A673 (cell line): ENCODE results near the gene MRPL10. TPM values are rescaled to one million over a fixed set of nuclear protein-coding genes. Genes with fewer than 3 reads are reported as not detected.

Experiments used
- BruUV-seq: library from RNA; stranded (reverse); fragments of 400-500 nt; replicated peaks from 2 replicates; lab custom pipeline; 2021; lab: Mats Ljungman, UMichigan
- CTCF ChIA-PET: fragments of 300-600 bp; sonication (Branson Sonifier 250); formaldehyde crosslinking; loops from one replicate; lab custom pipeline; 2022; ENCODE audit warnings: antibody characterized with exemption; lab: Charles Lee
- POLR2A ChIA-PET: fragments of 300-600 bp; sonication (Branson Sonifier 250); formaldehyde crosslinking; loops from one replicate; lab custom pipeline; 2022; ENCODE audit warnings: antibody characterized with exemption; ENCODE audit not compliant: low non-redundant PET; lab: Charles Lee
- DNase-seq: peaks from one replicate; pipeline ENCODE4 v3.0.0-alpha.2; 2015; ENCODE audit warnings: low spot score
- H3K27ac ChIP-seq: fragments of 200-600 bp; sonication (generic); 2 replicates; pipeline ENCODE4 v1.5.1; 2016; ENCODE audit warnings: mixed run types, low read depth, mild to moderate bottlenecking, mixed read lengths, antibody characterized with exemption, low read length; ENCODE audit not compliant: poor library complexity, severe bottlenecking
- H3K27me3 ChIP-seq: fragments of 200-600 bp; sonication (generic); replicated peaks from 2 replicates; pipeline ENCODE4 v1.6.1; 2017; ENCODE audit warnings: mixed run types, low read depth, mild to moderate bottlenecking, mixed read lengths, antibody characterized with exemption, low read length; ENCODE audit not compliant: insufficient read depth, poor library complexity
- H3K36me3 ChIP-seq: fragments of 200-600 bp; sonication (generic); 2 replicates; pipeline ENCODE4 v1.6.1; 2016; ENCODE audit warnings: mixed run types, mild to moderate bottlenecking, mixed read lengths, antibody characterized with exemption, low read length; ENCODE audit not compliant: insufficient read depth, poor library complexity, severe bottlenecking
- H3K4me1 ChIP-seq: fragments of 200-600 bp; sonication (generic); 2 replicates; pipeline ENCODE4 v1.6.1; 2017; ENCODE audit warnings: mixed run types, mild to moderate bottlenecking, mixed read lengths, antibody characterized with exemption, low read length; ENCODE audit not compliant: insufficient read depth, poor library complexity, severe bottlenecking
- H3K4me3 ChIP-seq: fragments of 200-600 bp; sonication (generic); 2 replicates; pipeline ENCODE4 v1.5.1; 2016; ENCODE audit warnings: low read depth, mixed run types, mild to moderate bottlenecking, mixed read lengths, low read length; ENCODE audit not compliant: poor library complexity, severe bottlenecking
- H3K9me3 ChIP-seq: fragments of 200-600 bp; sonication (generic); 2 replicates; pipeline ENCODE4 v1.6.1; 2016; ENCODE audit warnings: mixed run types, low read depth, mild to moderate bottlenecking, mixed read lengths, antibody characterized with exemption, low read length; ENCODE audit not compliant: poor library complexity, severe bottlenecking
- EZH2 ChIP-seq: fragments of 200-600 bp; sonication (generic); IDR thresholded peaks from 2 replicates; pipeline ENCODE4 v1.6.1; 2017; ENCODE audit warnings: borderline replicate concordance, low read depth, mild to moderate bottlenecking, mixed read lengths, antibody characterized with exemption, low read length; ENCODE audit not compliant: poor library complexity, severe bottlenecking
- intact Hi-C: fragments of 100-400 bp; cut with micrococcal nuclease; formaldehyde crosslinking; loops from one replicate; pipeline ENCODE4 v1.10.0; 2022; ENCODE audit not compliant: unreplicated experiment
- total RNA-seq: library from RNA; stranded (reverse); gene quantifications from 2 replicates; pipeline ENCODE4 v1.2.3, GENCODE V29; 2021
- TF ChIP-seq, protein P1 (sequence below): fragments of 300-800, 200-600 bp; sonication (generic); conservative IDR thresholded peaks from 2 replicates; pipeline ENCODE4 v1.5.1; 2017; ENCODE audit warnings: low read depth, mild to moderate bottlenecking, antibody characterized with exemption, low read length, moderate library complexity, mixed read lengths

MRPL10 gene
- total RNA-seq, 1 experiment from 2014 or later, result 30.5 TPM

DNA sequence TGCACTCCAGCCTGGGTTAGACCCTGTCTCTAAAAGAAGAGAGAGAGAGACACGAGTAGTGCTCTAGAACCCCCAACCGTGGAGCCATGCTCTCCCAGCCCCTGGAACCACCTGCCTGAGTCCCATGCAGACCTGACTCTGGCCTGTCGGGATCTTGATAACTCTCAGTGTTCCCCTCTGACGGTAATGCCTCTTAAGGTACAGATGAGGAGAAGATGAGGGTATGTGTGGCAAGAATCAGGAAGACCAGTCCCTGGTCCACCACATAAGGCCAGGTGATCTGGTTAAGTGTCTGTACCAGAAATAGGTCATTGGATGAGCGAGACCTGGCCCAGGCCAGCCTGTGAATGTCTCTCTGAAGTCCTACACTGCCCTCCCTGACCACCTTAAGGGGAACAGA lies 28.1 kb downstream of the MRPL10 start:
- DNase-seq, result no peak
- Histone ChIP-seq H3K27me3 (no peaks in the 10 kb centered on the region), H3K36me3 (no peaks in the 10 kb centered on the region), H3K27ac (no peak overlapping the region), H3K9me3 (no peaks in the 10 kb centered on the region), H3K4me1 (no peaks in the 10 kb centered on the region), H3K4me3 (no peak overlapping the region)
- intact Hi-C loops, result no loop called here
- ChIA-PET CTCF (no interaction called here), POLR2A (no interaction called here)
- TF ChIP-seq EZH2, result no peak
- TF ChIP-seq, protein P1, sequence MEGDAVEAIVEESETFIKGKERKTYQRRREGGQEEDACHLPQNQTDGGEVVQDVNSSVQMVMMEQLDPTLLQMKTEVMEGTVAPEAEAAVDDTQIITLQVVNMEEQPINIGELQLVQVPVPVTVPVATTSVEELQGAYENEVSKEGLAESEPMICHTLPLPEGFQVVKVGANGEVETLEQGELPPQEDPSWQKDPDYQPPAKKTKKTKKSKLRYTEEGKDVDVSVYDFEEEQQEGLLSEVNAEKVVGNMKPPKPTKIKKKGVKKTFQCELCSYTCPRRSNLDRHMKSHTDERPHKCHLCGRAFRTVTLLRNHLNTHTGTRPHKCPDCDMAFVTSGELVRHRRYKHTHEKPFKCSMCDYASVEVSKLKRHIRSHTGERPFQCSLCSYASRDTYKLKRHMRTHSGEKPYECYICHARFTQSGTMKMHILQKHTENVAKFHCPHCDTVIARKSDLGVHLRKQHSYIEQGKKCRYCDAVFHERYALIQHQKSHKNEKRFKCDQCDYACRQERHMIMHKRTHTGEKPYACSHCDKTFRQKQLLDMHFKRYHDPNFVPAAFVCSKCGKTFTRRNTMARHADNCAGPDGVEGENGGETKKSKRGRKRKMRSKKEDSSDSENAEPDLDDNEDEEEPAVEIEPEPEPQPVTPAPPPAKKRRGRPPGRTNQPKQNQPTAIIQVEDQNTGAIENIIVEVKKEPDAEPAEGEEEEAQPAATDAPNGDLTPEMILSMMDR, result no peak
- BruUV-seq, result no TSS peak

DNA sequence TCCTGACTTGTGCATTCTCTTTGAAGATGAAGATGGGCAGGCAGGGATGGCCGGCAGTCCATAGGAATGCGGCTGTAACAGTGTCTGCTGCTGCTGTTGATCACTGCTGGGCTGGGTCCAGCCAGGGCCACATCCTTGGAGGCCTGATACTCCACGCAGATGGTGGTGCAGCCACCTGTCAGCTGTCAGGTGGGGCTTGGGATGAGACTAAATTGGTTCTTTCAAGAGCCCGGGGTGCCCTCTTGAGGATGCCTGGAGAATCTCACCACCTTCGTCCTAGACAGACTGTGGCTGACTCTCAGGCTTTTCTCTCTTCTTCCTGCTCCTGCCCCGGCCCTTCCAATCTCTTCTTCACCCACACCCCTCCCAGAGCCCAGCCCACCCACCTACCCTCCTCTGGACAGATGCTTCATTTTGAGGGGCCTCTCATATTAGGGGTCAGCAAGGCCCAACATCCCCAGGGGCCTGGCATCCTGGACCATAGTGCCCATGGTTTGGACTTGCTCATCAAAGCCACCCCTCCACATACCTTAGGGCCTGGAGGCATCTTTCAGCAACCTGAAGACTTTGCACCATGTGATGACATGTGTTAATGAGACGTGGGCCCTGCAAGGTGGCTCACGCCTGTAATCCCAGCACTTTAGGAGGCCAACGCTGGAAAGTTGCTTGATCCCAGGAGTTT lies 28.9 kb downstream of the MRPL10 start:
- ChIA-PET POLR2A (no interaction called here), CTCF (no interaction called here)
- no peaks in the 10 kb centered on the region for H3K36me3 ChIP-seq
- intact Hi-C loops, result no loop called here
- no TSS peak for BruUV-seq
- H3K4me3 ChIP-seq, result no peak overlapping the region
- no peaks in the 10 kb centered on the region for H3K9me3 ChIP-seq
- peak; percentile 22 for DNase-seq
- H3K27me3 ChIP-seq, result no peaks in the 10 kb centered on the region
- TF ChIP-seq, protein P1, result peak; percentile 55
- TF ChIP-seq EZH2, result no peak
- no peak overlapping the region for H3K27ac ChIP-seq
- H3K4me1 ChIP-seq, result no peaks in the 10 kb centered on the region

DNA sequence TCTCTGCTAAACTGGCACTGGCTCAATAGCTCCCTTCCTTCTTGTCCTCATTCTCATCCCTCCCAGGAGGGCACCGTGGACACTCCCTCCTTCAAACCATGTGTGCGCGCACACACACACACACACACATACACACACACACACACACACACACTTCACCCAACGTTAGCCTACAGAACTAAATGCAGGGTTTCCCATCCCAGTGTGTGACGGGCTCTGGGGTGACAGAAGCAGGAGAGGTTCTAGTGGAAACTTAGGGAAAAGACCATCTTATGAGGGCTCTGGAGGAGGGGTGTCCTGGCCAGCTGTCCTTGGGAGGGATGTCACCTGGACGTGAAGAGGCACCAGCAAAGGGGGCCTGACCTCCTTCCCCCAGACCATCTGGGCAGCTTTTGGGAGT lies 29.4 kb downstream of the MRPL10 start:
- no TSS peak for BruUV-seq
- Histone ChIP-seq H3K27me3 (no peaks in the 10 kb centered on the region), H3K9me3 (no peaks in the 10 kb centered on the region), H3K27ac (no peak overlapping the region), H3K4me1 (no peaks in the 10 kb centered on the region), H3K36me3 (no peaks in the 10 kb centered on the region), H3K4me3 (no peak overlapping the region)
- intact Hi-C loops, result no loop called here
- POLR2A ChIA-PET, result no interaction called here
- no peak for DNase-seq
- CTCF ChIA-PET, result no interaction called here
- TF ChIP-seq EZH2, result no peak
- TF ChIP-seq, protein P1, result no peak
